Panc1 (cell line): Measurements from ENCODE around the gene MAP3K7. TPM values are rescaled to one million over a fixed set of nuclear protein-coding genes. Genes with fewer than 3 reads are reported as not detected.

Experiments
- ATAC-seq: fragments of 200-7000 bp; cut with Tn5 transposase; 2 replicates; pipeline ENCODE4 v1.9.1; 2020; ENCODE audit warnings: mild to moderate bottlenecking, moderate library complexity
- BruUV-seq: library from RNA; stranded (reverse); fragments of 400-500 nt; replicated peaks from 2 replicates; lab custom pipeline; 2021; lab: Mats Ljungman, UMichigan
- CTCF ChIA-PET: fragments of 300-600 bp; sonication (Branson Sonifier 250); formaldehyde crosslinking; loops from one replicate; lab custom pipeline; 2022; ENCODE audit warnings: antibody characterized with exemption; lab: Charles Lee
- POLR2A ChIA-PET: fragments of 300-600 bp; sonication (Branson Sonifier 250); formaldehyde crosslinking; loops from one replicate; lab custom pipeline; 2022; ENCODE audit warnings: antibody characterized with exemption; lab: Charles Lee
- DNase-seq: peaks from one replicate; pipeline ENCODE4 v3.0.0-alpha.2; 2010; ENCODE audit warnings: low read depth, low spot score
- H3K27ac ChIP-seq: 2 replicates; pipeline ENCODE4 v1.5.1; 2011; ENCODE audit warnings: mild to moderate bottlenecking, low read length, inconsistent platforms
- H3K27me3 ChIP-seq: fragments of 200-500 bp; sonication (Bioruptor generic); 2 replicates; pipeline ENCODE4 v1.6.0; 2014; ENCODE audit warnings: low read length, inconsistent platforms; ENCODE audit not compliant: control insufficient read depth, insufficient read depth
- H3K36me3 ChIP-seq: fragments of 200-500 bp; sonication (Bioruptor generic); 2 replicates; pipeline ENCODE4 v1.5.1; 2014; ENCODE audit warnings: inconsistent platforms, mild to moderate bottlenecking, low read length, moderate library complexity; ENCODE audit not compliant: control insufficient read depth, insufficient read depth
- H3K4me1 ChIP-seq: 2 replicates; pipeline ENCODE4 v1.5.1; 2011; ENCODE audit warnings: inconsistent platforms, mild to moderate bottlenecking, low read length, moderate library complexity; ENCODE audit not compliant: control insufficient read depth, insufficient read depth
- H3K4me3 ChIP-seq, 2 experiments: 2 replicates each; pipeline ENCODE4 v1.5.1; 2011 to 2012; ENCODE audit warnings: low read depth in 2 of 2, low read length in 2 of 2, mild to moderate bottlenecking in 2 of 2, inconsistent platforms in 1 of 2, moderate library complexity in 1 of 2
- H3K9me3 ChIP-seq: fragments of 200-500 bp; sonication (Bioruptor generic); 2 replicates; pipeline ENCODE4 v1.5.1; 2014; ENCODE audit warnings: low read depth, mild to moderate bottlenecking, inconsistent platforms, low read length, moderate library complexity; ENCODE audit not compliant: control insufficient read depth, insufficient read depth
- POLR2AphosphoS5 ChIP-seq: IDR thresholded peaks from 2 replicates; pipeline ENCODE4 v1.6.1; 2012; ENCODE audit warnings: mild to moderate bottlenecking, low read depth, low read length, moderate library complexity
- SIN3A ChIP-seq: IDR thresholded peaks from 2 replicates; pipeline ENCODE4 v1.6.1; 2012; ENCODE audit warnings: low read depth, mild to moderate bottlenecking, low read length, moderate library complexity, borderline replicate concordance; ENCODE audit not compliant: insufficient read depth
- TCF7L2 ChIP-seq: IDR thresholded peaks from 2 replicates; pipeline ENCODE4 v1.6.1; 2011; ENCODE audit warnings: mild to moderate bottlenecking, low read depth, low read length, inconsistent platforms
- in situ Hi-C: cut with HindIII; loops from 2 replicates; pipeline ENCODE4 v1.10.0; 2016; ENCODE audit warnings: low sequenced_read_pairs, low pct_unique_long_range_greater_than_20kb
- intact Hi-C: fragments of 100-400 bp; cut with micrococcal nuclease; formaldehyde crosslinking; loops from one replicate; pipeline ENCODE4 v1.10.0; 2022; ENCODE audit not compliant: unreplicated experiment
- total RNA-seq: library from RNA; stranded (reverse); gene quantifications from one replicate; pipeline ENCODE4 v1.2.1, GENCODE V29; 2021; ENCODE audit not compliant: unreplicated experiment
- TF ChIP-seq, protein P1 (sequence below): fragments of 450-650 bp; IDR thresholded peaks from 2 replicates; pipeline ENCODE4 v1.5.1; 2017; ENCODE audit warnings: mild to moderate bottlenecking
- TF ChIP-seq, protein P2 (sequence below), 2 experiments: IDR thresholded peaks; 2 replicates each; pipeline ENCODE4 v1.6.1; 2011 to 2012; ENCODE audit warnings: low read depth in 2 of 2, control low read depth in 1 of 2, low read length in 1 of 2, mild to moderate bottlenecking in 1 of 2, moderate library complexity in 1 of 2; ENCODE audit not compliant: insufficient read depth in 1 of 2

MAP3K7 gene
- total RNA-seq, 1 experiment from 2014 or later = 33.1 TPM

- DNase-seq (no peak), ATAC-seq (no peak)
- Histone ChIP-seq H3K9me3 (no peaks in the 10 kb centered on the region), H3K27ac (no peak overlapping the region), H3K36me3 (no peaks in the 10 kb centered on the region), H3K27me3 (peaks cover 18% of the 10 kb centered on the region), H3K4me1 (peaks cover 5% of the 10 kb centered on the region; the same call in 1 of the 2 replicates), H3K4me3 (no peak overlapping the region)
- ChIA-PET POLR2A (no interaction called here), CTCF (interaction anchor here (0.6 kb wide), 1 partner anchor 27 kb away, joined by 3 read pairs; no protein-coding TSS in a partner anchor)
- in situ Hi-C loops = no loop called here
- intact Hi-C loops = no loop called here
- BruUV-seq = no TSS peak
- TF ChIP-seq TCF7L2 (no peak), SIN3A (no peak)
- TF ChIP-seq, protein P1, sequence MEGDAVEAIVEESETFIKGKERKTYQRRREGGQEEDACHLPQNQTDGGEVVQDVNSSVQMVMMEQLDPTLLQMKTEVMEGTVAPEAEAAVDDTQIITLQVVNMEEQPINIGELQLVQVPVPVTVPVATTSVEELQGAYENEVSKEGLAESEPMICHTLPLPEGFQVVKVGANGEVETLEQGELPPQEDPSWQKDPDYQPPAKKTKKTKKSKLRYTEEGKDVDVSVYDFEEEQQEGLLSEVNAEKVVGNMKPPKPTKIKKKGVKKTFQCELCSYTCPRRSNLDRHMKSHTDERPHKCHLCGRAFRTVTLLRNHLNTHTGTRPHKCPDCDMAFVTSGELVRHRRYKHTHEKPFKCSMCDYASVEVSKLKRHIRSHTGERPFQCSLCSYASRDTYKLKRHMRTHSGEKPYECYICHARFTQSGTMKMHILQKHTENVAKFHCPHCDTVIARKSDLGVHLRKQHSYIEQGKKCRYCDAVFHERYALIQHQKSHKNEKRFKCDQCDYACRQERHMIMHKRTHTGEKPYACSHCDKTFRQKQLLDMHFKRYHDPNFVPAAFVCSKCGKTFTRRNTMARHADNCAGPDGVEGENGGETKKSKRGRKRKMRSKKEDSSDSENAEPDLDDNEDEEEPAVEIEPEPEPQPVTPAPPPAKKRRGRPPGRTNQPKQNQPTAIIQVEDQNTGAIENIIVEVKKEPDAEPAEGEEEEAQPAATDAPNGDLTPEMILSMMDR = no peak
- TF ChIP-seq, protein P2, sequence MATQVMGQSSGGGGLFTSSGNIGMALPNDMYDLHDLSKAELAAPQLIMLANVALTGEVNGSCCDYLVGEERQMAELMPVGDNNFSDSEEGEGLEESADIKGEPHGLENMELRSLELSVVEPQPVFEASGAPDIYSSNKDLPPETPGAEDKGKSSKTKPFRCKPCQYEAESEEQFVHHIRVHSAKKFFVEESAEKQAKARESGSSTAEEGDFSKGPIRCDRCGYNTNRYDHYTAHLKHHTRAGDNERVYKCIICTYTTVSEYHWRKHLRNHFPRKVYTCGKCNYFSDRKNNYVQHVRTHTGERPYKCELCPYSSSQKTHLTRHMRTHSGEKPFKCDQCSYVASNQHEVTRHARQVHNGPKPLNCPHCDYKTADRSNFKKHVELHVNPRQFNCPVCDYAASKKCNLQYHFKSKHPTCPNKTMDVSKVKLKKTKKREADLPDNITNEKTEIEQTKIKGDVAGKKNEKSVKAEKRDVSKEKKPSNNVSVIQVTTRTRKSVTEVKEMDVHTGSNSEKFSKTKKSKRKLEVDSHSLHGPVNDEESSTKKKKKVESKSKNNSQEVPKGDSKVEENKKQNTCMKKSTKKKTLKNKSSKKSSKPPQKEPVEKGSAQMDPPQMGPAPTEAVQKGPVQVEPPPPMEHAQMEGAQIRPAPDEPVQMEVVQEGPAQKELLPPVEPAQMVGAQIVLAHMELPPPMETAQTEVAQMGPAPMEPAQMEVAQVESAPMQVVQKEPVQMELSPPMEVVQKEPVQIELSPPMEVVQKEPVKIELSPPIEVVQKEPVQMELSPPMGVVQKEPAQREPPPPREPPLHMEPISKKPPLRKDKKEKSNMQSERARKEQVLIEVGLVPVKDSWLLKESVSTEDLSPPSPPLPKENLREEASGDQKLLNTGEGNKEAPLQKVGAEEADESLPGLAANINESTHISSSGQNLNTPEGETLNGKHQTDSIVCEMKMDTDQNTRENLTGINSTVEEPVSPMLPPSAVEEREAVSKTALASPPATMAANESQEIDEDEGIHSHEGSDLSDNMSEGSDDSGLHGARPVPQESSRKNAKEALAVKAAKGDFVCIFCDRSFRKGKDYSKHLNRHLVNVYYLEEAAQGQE (IDR thresholded peaks at IDR 0.05; ENCODE audit: insufficient read depth in 1 of 2, low read depth in 2 of 2, low read length in 1 of 2) = no peak
These were observed 19.0 kb upstream of the MAP3K7 start for GRCh38 chr6:90605749-90606340.

GRCh38 chr6:90604546-90604945 lies 17.7 kb upstream of the MAP3K7 start:
- TF ChIP-seq POLR2AphosphoS5 = no peak
- TF ChIP-seq TCF7L2 = no peak
- TF ChIP-seq, protein P1 = no peak
- TF ChIP-seq SIN3A = no peak
- TF ChIP-seq, protein P2 (IDR thresholded peaks at IDR 0.05; ENCODE audit: insufficient read depth in 1 of 2, low read depth in 2 of 2, low read length in 1 of 2) = no peak
- no peaks in the 10 kb centered on the region for H3K4me1 ChIP-seq
- H3K27me3 ChIP-seq = peaks cover 13% of the 10 kb centered on the region
- ChIA-PET CTCF (no interaction called here), POLR2A (no interaction called here)
- no peak for ATAC-seq
- H3K9me3 ChIP-seq = no peaks in the 10 kb centered on the region
- no peak overlapping the region for H3K27ac ChIP-seq
- no TSS peak for BruUV-seq
- H3K36me3 ChIP-seq = no peaks in the 10 kb centered on the region; the same call in 1 of the 2 replicates
- in situ Hi-C loops (no loop called here), intact Hi-C loops (no loop called here)
- DNase-seq = no peak
- no peak overlapping the region for H3K4me3 ChIP-seq
